ENCODE measurements around the gene LRRC7.

DNA sequence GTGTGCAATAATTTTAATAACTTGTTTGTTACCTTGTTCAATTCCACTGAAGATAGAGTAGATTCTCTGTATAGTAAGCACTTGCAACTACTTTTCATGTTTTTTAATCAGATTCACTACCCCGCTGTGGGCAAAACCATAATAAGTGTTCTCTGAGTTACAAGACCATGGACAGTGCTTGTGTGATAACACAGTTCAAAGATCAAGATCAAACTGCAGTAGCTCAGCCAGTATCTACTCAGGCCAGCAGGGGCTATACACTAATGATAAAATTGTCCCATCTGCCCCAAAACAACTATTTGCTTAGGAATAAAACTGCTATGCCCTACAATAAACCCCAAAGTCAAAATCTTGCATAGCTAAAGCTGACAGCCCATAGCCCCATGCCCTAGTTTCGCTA lies 129.6 kb downstream of the LRRC7 start:
- TF ChIP-seq CTCF (conservative IDR thresholded peaks at IDR 0.05; ENCODE audit: low read length): no peak
- TF ChIP-seq EZH2phosphoT487 (IDR thresholded peaks at IDR 0.05; ENCODE audit: borderline replicate concordance): no peak
